Stomach (tissue), 4 donors: ENCODE measurements around the gene TUT1.

ENCODE experiments used
- CTCF ChIP-seq, 7 experiments: fragments of 450-650 bp in 4 of 7; fragments of 200-600 bp in 3 of 7; sonication (generic) in 3 of 7; IDR thresholded peaks; one replicate each; pipeline ENCODE4 v1.5.1; 2016 to 2019; ENCODE audit warnings: antibody characterized with exemption in 7 of 7, control low read depth in 2 of 7, mild to moderate bottlenecking in 1 of 7
- EP300 ChIP-seq: sonication (generic); formaldehyde crosslinking; IDR thresholded peaks from one replicate; pipeline ENCODE4 v1.6.1; 2017; ENCODE audit warnings: antibody characterized with exemption
- POLR2A ChIP-seq, 4 donors: fragments of 450-650 bp; IDR thresholded peaks; one replicate each; pipeline ENCODE4 v1.6.1; 2016; ENCODE audit warnings: antibody characterized with exemption in 4 of 4, control low read depth in 2 of 4, mild to moderate bottlenecking in 1 of 4, moderate library complexity in 1 of 4
- POLR2AphosphoS5 ChIP-seq, 3 donors: sonication (generic); formaldehyde crosslinking; IDR thresholded peaks; one replicate each; pipeline ENCODE4 v1.6.1; 2016; ENCODE audit warnings: antibody characterized with exemption in 3 of 3

GRCh38 chr11:62627713-62628112 is 36.4 kb upstream of the TUT1 start:
- TF ChIP-seq POLR2A (IDR thresholded peaks at IDR 0.05) = no peak
- TF ChIP-seq POLR2AphosphoS5 (IDR thresholded peaks at IDR 0.05) = no peak
- no peak for TF ChIP-seq CTCF (IDR thresholded peaks at IDR 0.05)
- no peak for TF ChIP-seq EP300
